ENCODE results near the gene PRRG1.

GRCh38 chrX:37349221-37350033 lies at the start of gene PRRG1:
- TF ChIP-seq CTCF (IDR thresholded peaks at IDR 0.05) (no peak), POLR2A (IDR thresholded peaks at IDR 0.05) (peak; percentile 36), EP300 (IDR thresholded peaks at IDR 0.05) (no peak)

Data from ovary (tissue), 3 donors.